Skin of body (tissue), 3 donors: ENCODE measurements around the gene INHA. TPM values are rescaled to one million over a fixed set of nuclear protein-coding genes. Genes with fewer than 3 reads are reported as not detected.

ENCODE experiments used
- DNase-seq: peaks from one replicate; lab custom pipeline; 2025; lab: John Stamatoyannopoulos, UW
- small RNA-seq: library from RNA; depleted of rRNA; stranded (forward); fragments of <200 nt; gene quantifications from one replicate; pipeline ENCODE3, GENCODE V24; 2014; ENCODE audit warnings: low replicate concordance
- total RNA-seq: library from RNA; depleted of rRNA; stranded (reverse); fragments of >200 nt; gene quantifications from one replicate; pipeline ENCODE4 v1.2.3, GENCODE V29; 2014

The INHA gene
- total RNA-seq, 1 donor from 2014 or later: 0.10 TPM

DNA sequence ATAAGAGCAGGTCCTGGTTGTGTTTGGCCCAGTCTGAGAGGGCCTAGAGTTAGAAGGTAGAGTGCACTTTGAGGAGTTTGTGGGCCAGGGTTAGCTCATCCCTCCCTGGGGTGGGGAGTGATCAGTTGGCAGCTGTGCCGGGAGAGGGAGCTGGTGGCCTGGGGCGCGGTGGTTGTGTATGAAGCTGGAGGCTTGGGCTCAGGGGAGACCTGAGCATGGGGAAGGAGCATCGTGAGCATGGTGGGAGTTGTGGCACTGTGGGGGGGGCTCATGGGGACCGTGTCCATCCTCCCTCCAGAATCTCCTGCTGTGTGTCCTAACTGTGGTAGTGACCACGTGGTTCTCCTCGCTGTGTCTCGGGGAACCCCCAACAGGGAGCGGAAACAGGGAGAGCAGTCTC lies 39.2 kb downstream of the INHA start:
- no peak for DNase-seq

DNA sequence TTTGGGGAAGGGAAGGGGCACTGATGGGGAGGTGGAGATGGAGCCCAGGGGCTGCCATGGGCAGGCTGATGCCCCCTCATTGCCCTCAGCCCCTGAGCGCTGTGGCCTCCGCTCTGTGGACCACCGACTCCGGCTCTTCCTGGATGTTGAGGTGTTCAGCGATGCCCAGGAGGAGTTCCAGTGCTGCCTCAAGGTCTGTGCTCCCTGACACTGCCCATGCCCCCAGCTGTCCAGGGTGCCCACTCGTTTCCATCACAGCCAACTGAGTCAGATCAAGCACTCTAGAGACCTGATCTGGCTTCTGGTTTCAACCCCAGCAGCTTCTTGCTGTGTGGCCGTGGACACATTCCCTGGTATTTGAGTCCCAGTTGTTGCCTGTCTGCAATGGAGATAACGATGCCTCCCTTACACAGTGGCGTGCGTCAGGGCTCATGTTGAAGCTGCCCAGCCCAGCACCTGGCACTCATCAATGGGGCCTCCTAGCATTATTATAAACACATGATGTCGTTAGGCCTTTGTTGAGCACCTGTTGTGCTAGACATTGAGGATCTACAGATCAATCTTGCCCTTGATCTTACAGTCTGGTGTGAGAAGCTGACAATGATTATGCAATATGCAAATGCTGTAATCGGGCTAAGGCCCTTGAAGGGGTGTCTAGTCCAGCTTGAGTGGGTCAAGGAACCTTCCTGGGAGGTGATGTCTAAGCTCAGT lies 39.9 kb downstream of the INHA start:
- no peak for DNase-seq

DNA sequence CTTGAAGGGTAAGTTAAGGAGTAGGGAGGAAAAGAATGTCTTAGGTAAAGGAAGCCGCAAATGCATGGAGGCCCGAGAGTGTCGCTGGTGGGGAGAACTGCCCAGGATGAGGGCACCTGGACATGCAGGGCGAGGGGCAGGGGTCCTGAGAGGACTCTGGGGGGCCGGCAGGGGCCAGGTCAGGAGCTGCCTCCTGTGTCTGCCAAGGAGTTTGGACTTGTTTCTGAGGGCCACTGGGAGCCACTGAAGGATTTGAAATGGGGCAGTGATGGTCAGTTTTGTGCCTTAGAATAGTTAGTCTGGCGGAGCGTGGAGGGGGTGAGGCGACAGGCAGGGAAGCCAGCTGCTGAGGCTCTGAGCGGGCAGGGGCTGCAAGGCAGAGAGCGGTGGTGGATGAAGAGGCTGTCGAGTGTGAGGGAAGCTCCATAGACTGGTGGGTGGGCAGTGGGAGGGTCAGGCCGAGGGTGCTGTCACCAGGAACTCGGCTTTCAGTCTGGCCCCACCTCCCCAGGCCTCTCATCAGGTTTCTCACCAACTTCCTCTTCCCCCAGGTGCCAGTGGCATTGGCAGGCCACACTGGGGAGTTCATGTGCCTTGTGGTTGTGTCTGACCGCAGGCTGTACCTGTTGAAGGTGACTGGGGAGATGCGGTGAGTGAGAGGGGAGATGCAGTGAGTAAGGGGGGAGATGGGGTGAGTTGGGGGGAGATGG lies 40.6 kb downstream of the INHA start:
- DNase-seq: no peak

DNA sequence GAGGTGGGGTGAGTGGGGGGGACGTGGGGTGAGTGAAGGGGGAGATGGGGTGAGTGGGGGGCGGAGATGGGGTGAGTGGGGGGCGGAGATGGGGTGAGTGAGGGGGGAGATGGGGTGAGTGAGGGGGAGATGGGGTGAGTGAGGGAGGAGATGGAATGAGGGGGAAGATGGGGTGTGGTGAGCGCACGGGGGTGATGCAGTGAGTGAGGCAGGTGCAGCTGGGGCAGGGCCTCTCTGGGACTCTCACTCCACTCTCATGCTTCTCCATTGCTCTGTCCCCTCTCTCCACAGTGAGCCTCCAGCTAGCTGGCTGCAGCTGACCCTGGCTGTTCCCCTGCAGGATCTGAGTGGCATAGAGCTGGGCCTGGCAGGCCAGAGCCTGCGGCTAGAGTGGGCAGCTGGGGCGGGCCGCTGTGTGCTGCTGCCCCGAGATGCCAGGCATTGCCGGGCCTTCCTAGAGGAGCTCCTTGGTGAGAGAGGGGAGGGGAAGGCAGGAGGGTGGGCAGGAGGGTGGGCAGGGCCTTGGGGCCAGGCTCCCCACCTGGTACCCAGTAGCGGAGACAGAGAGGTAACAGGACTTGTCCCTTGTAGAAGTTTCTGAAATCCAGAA lies 41.5 kb downstream of the INHA start:
- DNase-seq: no peak

DNA sequence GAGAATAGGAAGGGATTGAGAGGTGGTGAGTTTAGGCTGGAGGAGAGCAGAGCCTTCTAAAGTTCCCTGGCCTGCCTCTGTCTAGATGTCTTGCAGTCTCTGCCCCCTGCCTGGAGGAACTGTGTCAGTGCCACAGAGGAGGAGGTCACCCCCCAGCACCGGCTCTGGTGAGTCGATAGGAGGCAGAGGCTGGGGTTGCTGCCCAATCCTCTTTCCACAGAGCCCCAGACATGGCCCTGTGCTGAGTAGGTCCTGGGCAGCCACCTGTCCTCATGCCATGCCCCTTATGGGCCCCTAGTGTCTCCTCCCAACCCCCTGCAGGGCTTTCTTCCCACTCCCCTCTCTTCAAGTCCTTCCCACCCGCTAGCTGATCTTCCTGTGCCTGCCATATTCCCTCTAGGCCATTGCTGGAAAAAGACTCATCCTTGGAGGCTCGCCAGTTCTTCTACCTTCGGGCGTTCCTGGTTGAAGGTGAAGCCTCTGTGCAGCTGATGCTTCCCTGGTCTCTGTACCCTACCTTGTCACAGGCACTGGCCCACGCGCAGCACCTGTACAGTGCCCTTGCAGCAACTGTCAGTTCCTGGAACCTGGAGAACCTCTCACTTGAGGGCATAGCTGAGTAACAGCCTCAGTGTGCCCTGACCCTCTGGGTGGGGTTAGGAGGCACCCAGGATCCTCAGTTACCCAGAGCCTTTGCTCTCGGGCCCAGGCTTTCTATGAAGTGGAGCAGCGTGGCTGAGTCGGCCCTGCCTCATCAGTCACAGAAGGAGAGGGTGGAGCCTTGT lies 42.2 kb downstream of the INHA start:
- DNase-seq: no peak

DNA sequence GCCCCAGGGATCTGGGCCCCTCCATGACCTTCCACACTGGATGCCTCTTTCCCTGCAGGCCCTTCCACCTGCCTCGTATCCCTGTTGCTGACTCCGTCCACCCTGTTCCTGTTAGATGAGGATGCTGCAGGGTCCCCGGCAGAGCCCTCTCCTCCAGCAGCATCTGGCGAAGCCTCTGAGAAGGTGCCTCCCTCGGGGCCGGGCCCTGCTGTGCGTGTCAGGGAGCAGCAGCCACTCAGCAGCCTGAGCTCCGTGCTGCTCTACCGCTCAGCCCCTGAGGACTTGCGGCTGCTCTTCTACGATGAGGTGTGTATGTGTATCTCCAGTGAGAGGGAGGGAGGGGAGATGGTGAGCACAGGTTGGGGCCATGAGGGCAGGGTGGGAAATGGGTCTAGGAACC lies 42.9 kb downstream of the INHA start:
- DNase-seq: no peak

DNA sequence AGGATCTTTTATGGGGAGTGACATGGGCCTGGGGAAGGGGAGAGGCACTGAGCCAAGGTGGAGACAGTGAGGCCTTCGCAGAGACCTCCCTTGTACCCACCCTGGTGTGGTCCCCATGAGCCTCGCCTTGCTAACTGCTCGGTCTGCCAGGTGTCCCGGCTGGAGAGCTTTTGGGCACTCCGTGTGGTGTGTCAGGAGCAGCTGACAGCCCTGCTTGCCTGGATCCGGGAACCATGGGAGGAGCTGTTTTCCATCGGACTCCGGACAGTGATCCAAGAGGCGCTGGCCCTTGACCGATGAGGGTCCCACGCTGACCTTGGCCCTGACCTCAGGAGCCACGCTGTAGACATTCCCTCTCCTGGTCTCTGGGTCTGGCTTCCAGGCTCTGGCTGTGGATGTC lies 43.8 kb downstream of the INHA start:
- no peak for DNase-seq

DNA sequence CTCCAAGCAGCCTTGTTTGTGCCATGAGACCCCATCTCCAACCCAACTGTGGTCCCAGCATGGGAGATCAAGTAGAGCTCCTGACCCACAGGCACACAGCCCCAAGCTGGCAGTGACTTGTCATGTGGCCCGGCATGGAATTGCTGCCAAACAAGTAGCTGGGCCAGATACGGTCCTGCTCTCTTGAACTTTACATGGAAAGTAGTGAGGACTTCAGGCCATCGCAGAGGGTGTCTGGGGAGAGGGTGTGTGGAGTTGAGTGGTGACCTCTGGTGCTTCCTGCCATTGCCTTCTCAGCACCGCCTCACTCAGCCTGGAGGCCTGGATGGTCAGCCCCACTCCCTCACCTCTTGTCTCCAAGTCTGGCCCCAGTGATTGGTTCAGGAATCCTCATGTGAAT lies 44.4 kb downstream of the INHA start:
- no peak for DNase-seq

DNA sequence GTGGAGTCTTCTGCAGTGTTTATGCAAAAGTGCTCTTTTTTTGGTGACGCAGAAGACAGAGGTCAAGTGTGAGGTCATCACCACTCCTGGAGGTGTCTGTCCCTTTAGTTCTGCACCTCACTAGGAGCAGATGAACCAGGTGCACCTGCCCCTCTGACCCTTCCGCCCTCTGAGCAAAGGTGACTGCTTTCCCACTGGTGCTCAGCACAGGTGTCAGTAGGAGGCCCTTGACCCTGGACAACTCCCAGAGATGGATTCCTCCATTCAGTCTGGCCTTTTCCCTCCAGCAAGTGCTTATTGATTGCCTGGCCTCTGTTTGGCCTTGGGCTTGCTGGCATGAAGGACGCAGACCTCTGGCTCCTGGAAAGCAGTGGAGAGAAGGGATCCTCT lies 46.6 kb downstream of the INHA start:
- no peak for DNase-seq

DNA sequence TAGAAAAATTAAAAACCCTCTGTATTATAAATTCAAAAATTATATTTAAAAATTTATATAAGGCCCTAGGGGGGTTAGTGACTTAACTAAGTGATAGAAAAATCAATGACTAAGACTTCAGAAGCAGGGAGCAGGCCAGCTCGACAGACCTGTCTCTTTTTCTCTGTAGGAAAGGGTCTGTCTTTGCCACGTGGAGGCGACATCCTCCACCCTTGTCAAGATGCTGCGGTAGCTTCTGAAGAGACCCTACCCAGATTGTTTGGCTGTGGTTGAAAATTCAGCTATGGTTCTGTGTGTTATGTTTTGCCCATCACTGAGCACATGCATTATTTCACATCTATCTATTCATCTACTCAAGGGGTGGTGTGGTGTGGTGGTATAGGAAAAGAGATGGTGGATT lies 47.1 kb downstream of the INHA start:
- no peak for DNase-seq

DNA sequence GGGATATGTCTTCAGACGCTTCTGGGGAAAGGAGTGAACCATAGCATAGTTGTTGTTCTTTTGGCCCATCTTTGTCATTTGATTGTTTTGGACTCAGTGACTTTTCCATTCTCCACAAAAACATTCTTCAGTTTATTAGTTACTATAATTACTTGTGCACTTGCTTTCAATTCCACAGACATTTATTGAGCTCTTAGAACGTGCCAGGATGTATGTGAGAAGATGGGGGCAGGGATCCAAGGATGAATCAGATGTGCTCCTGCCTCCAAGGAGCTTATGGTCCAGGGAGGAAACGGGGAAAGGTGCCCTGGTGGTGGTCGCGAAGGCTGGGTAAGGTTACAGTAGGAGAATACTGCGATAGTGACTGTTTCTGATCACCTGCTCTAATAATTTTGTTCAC lies 48.4 kb downstream of the INHA start:
- DNase-seq: no peak

DNA sequence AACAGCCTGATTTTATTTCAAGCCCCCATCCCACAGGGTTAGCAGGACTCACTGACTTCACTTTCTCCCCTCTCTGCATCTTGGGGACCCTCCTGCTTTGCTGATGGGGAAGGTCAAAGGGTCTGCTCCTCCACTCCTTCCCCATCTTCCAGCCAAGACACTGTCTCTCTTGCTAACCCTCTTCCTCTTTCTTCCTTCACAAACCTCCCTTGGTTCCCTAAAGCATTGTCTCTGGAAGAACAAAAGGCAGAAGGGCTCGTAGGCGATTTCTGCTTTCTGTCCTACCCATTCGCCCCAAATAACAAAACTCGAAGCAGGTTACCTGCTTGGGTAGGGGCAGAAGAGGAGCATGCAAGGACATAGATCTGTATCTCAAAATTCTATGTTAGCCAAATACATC lies 49.8 kb downstream of the INHA start:
- DNase-seq: no peak

DNA sequence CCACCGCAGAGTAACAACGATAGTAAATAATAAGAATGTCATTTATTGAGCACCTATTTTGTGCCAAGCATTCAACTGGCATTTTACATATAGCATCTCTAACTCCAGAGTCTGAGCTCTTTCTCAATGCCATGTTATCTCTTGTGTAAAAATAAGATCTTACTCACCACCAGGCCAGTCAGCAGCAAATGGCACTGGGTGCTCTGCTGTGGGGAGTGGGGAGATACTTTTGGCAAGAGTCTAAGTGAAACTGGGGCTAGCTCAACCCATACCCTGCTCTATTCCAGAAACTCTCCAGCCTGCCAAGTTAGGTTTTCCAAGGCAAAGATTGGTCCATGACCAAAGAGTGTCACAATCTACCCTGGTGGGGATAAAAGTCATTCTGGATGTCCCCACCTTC lies 50.4 kb downstream of the INHA start:
- no peak for DNase-seq

DNA sequence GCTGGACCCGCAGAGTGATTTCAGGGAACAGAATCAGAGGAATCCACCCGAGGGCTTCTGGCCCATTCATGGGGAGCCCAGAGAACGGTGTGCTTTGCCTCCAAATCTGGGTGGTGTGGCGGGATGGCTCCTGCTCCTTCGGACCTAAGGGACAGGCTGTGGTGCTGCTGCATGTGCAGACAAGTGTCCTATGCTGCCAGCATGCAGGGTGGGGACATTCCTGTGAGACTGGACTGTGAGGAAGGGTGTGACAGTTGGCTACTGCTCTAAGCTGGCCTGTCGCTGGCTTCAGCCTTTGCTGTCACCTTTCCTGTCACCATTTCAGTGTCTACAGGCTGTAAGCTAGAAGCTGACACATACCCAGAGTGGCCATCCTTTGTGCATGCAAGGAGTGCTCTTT lies 52.5 kb downstream of the INHA start:
- DNase-seq: no peak

DNA sequence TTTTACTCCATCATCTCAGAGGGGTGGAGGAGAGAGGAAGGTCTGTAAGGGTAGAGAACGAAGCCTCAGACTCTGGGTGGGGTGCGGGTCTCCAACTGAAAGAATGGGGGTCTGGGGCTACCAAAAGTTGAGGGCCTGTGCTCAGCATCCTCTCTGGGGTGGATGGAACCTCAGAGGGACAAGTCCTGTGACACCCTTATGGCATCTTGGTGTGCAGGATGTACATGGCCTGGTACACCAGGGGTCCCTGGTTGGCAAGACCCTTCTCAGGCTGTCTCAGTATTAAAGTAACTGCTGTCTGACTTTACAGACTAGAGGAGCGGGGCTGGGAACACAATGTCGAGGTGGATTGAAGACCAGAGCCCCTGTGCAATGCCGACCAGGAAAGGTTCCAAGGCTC lies 53.1 kb downstream of the INHA start:
- no peak for DNase-seq

Small RNA genes lying within 50 kb of the gene (small RNA-seq; reads per million reads assigned to genes)
- gene MIR3132 (not detected), gene RN7SKP213 (not detected)

Other genes with a start within 250 kb of the INHA start
- not detected for gene RESP18, start 239.6 kb upstream of the INHA start, total RNA-seq
- gene DNPEP, start 184.4 kb upstream of the INHA start, total RNA-seq: 42.4 TPM
- 318 TPM for gene DES, start 153.9 kb upstream of the INHA start, total RNA-seq
- gene SPEG, start 137.5 kb upstream of the INHA start, total RNA-seq: 10.5 TPM
- gene GMPPA, start 73.4 kb upstream of the INHA start, total RNA-seq: 21.8 TPM
- 0.49 TPM for gene ASIC4, start 57.8 kb upstream of the INHA start, total RNA-seq
- gene CHPF, start 28.5 kb upstream of the INHA start, total RNA-seq: 35.9 TPM
- 0.99 TPM for gene TMEM198, start 28.3 kb upstream of the INHA start, total RNA-seq
- 47.0 TPM for gene OBSL1, start 771 bp upstream of the INHA start, total RNA-seq
- gene STK11IP, start 25.5 kb downstream of the INHA start, total RNA-seq: 22.8 TPM
- 2.5 TPM for gene SLC4A3, start 55.3 kb downstream of the INHA start, total RNA-seq